GM18909 (cell line): ENCODE data around the gene DPP6.
A peak's percentile ranks its signal among the peaks of the same experiment; 100 is the strongest.

Source experiments
- ATAC-seq: cut with Tn5 transposase; IDR thresholded peaks from one replicate; pipeline ENCODE4 v1.9.1; 2021; ENCODE audit warnings: mild to moderate bottlenecking; ENCODE audit not compliant: unreplicated experiment, poor library complexity

Gene DPP6

DNA sequence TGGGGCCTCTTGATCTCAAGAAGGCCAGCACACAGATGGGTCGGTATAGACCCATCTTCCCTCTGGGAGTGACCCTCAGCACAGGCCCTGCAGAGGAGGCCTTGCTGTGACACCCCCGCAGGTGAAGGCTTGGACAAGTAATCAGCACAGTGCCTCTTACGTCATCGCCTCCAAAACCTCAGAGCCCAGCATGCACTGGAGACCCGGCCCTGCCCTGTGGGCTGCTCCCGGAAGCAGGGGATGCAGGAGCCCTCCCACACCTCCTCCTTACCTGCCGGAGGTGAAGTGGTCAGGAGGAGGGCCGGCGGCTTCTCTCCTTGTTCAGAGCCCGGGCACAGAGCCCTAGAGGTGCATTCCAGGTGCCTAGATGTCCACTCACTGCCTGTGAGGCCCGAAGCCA, 829.3 kb downstream of the DPP6 start:
- no peak for ATAC-seq

DNA sequence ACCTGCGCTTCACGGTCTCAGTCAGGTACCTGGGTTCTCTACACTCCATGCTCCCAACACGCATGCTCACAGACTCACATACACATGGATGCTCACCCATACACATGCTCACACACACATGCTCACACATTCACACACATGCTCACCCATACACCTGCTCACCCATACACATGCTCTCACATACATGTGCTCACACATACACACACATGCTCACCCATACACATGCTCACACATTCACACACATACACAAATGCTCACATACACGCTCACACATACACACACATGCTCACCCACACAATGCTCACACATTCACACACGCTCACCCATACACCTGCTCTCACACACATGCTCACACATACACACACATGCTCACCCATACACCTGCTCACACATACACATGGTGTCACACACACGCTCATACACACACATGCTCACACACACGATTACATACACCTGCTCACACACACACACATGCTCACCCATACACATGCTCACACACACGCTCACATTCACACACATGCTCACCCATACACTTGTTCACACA, 830.8 kb downstream of the DPP6 start:
- ATAC-seq = no peak

DNA sequence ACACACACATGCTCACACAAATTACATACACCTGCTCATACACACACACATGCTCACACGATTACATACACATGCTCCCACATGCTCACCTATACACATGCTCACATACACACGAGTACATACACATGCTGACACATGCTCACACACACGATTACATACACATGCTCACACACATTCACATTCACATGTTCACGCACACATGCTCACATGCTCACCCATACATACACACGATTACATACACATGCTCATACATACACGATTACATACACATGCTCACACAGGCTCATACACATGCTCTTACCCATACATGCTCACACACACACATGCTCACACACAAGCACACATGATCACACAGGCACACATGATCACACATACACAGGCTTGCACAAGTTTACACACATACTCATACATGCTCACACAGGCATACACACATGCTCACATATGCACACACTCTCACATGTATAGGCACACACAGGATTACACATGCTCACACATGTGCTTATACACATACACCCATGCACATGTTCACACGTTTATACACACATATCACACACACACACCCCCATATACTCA, 832.2 kb downstream of the DPP6 start:
- no peak for ATAC-seq

DNA sequence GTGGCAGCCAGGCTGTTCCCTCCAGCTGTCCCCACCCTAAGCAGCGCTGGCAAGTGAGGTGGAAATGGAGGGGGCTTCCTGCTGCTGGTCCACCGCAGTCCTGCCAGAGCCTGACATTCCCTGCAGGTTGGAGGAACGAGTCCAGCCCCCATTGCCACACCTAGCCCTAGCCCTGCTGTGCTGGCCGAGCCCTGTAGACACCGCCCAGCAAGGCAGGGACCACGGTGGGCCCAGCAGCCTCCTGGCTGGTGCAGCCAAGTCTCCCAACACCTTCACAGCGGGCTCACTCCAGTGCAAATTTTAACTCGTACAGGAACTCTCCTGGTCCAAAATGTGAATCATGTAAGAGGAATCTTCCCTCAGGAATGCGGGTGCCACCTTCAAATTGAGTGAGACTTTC, 834.4 kb downstream of the DPP6 start:
- no peak for ATAC-seq

DNA sequence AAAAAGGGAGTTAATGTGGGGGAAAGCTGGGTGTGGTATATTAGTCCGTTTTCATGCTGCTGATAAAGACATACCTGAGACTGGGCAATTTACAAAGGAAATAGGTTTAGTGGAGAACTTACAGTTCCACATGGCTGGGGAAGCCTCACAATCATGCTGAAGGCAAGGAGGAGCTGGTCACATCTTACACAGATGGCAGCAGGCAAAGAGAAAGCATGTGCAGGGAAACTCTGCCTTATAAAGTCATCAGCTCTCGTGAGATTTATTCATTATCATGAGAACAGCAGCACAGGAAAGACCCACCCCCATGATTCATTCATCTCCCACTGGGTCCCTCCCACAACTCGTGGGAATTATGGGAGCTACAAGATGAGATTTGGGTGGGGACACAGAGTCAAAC, 836.5 kb downstream of the DPP6 start:
- ATAC-seq = no peak

DNA sequence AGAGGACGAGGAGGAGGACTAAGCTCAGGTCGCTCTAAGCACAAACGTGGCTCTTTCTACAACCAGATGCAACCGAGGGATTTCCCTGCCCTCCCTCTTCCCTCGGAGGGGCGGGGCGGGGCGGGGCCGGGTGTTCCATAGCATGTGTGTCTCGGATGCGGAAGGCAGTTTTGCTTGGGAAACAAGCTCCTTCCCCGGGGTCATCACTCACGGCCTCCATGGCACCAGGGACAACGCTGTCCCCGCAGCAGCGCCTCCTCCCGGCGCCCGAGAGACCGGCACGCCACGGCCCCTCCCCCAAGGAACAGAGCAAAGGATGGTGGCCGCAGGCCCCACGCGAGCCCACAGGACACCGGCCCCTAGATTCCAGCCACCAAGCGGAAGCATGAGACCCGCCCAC, 840.3 kb downstream of the DPP6 start:
- ATAC-seq = no peak

DNA sequence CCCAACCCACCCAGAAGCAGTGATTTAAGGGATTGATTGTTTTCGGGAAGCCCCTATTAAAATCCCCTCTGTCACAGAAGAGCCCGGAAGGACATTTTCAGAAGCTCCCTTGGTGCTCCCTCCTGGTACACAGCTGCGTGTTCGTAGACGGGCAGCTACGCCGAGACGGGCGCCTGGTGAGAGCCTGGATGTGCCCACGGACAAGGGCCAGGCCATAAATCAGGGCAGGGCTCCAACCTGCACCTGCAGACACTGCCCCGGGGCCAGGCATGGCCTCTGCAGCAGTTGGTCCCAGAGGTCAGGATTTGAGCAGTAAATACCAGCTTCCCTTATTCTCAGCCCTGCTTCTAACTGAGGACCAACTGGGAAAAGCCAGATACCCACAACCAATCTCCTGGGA, 843.9 kb downstream of the DPP6 start:
- ATAC-seq = no peak

DNA sequence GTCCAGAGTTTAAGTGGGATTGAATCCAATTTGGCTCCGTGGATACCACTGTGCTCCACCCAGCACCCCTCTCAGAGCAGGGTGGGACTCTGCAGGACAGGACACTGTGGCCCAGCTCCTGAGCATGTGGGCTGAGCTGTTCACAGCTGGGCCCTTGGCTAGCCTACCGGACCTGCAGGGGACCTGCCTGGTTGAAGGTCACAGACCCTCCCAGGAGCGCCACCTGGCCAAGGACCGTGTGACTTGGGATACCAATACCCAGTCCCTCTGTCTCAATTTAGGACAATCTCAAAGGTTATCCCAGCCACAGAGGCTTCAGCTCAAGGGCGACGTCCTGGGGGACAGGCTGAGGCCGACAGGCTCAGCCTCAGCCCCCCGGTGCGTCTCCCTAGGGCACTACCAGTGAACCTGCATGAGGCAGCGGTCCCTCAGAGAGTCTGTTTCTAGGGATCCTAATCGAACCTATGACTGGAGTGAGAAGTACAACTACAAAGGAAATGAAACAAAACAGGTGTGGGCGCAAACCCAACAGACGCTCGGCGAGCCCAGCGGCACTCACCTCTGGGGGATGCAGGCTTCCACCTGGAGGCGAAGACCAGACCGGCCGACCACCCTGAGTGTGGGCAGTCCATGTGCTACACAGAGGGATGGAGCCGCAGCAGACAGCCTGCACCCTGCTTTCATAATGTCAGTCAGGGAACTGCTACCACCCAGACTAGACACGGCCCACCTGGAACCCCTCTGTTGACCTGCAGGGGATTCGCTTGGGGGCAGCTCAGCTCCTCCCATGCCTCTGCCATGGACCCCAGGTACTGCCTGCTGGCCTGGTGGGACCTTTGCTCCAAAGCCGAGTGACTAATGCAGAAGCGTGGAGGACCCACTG, 847.0 kb downstream of the DPP6 start:
- no peak for ATAC-seq

DNA sequence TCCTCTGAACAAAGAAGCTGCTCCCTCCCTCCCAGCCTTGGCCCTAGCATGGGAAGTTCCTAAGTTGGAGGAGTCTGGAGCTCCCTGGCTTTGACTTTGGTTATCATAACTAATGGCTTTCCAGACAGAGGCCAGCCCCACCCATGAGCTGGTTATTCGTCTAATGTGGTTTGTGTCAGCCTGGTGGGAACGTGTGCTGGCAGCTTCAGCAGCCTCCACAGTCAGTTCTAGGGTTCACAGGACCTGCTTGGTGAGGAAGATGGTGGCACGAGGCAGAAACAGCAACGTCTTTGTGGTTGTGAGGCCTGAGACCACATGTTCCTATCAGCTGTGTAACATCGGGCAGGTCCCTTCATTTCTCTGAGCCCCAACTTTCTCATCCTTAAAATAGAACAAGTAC, 847.7 kb downstream of the DPP6 start:
- peak; percentile 60 for ATAC-seq

DNA sequence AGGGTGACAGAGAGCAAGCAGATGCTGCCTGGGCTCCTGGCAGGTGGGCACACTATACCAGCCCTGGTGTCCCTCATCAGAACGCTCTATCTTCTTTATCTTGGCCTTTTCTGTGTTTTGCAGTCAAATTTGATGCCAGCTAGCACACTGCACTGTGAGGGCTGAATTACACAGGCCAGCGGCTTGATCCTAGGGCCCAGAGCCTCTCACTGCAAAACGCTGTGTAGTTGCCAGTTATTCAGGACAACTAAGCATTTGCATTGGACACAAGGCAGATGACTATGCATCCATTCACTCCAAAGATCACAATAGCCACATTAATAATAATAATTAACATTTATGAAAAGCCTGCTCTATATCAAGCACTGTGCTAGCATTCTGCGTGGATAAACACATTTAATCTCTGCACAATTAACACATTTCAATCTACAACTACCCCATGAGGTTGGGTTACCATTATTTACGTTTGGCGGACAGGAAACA, 850.4 kb downstream of the DPP6 start:
- ATAC-seq = no peak

DNA sequence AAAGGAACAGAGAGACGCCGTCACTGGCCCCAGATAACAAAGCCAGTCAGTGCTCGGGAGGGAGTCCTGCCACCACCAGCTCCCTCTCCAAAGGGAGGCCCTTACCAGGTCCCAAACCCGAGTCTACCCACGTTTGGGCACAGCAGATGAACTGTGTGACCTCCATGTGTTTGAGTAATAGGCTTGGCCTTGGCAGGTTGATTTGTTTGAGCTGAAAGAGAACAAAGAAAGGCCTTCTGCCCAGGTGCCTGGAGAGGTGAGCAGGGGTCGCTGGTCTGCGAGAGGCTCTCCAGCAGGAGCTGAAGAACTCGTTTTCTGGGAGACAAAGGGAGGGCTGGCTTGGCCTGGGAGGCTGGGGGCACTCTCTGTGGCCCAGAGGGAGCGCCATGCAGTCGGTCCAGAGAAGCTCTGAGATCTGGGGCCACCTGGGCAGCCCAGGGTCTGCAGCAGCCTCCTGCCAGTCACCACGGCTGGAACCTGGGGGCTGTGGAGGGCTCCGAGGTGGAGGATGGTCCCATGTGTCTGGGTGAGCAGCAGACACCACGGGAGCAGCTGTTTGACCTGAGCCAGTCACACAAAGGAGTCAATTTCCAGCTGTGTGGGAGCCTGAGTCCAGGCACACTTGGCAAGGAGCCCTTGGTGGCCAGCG, 851.0 kb downstream of the DPP6 start:
- ATAC-seq = no peak

DNA sequence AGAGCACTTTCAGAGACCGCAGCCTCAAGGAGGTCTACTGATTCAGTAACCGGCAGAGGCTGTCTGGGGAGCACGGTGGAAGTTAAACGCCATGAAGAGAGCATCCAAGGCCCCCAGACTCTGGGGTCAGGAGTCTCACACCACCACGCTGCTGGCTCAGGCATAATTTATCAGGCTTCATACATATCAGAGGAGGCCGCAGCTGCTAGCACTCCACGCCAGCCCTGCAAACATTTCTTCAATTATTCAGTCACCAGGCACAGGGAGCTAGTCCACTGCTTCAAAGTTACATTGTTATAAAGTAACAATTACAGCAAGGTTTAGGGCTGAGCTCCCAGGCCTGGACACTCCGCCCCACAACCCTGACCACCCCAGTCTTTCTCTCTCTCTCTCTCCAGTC, 852.9 kb downstream of the DPP6 start:
- no peak for ATAC-seq

DNA sequence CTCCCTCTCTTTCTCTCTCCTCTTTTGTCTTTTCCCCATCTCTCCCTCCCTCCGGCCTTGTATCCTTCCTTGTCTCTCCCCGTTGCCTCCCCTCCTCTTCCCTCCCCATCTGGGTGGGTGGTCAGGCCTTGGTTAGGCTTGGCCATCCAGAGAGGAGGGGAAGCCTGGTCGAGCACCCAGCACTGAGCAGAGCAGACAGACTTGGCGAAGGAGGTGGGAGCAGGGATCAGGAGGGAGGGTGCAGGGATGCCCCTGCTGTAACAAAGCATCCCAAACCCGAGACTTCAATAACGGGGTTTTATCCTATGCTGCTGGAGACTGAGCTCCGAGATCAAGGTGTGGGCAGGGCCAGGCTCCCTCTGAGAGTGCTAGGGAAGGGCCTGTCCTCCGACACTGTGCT, 853.4 kb downstream of the DPP6 start:
- ATAC-seq = no peak

DNA sequence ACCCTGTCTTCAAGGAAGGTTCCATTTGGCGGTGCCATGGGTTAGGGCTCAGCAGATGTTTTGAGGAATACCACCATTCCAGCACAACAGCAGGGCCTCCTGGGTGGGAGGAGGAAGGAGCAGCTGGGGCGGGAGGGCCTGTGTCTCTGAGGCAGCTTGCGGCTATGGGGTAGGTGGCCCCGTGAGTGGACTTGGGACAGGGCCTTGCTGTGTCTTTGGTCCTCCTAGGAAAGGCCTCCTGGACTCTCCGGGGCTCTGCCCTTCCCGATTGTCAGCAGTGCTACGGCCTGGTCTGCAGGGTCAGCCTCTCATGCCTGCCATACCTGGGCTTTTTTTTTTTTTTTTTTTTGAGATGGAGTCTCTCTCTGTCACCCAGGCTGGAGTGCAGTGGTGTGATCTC, 854.0 kb downstream of the DPP6 start:
- ATAC-seq = no peak

DNA sequence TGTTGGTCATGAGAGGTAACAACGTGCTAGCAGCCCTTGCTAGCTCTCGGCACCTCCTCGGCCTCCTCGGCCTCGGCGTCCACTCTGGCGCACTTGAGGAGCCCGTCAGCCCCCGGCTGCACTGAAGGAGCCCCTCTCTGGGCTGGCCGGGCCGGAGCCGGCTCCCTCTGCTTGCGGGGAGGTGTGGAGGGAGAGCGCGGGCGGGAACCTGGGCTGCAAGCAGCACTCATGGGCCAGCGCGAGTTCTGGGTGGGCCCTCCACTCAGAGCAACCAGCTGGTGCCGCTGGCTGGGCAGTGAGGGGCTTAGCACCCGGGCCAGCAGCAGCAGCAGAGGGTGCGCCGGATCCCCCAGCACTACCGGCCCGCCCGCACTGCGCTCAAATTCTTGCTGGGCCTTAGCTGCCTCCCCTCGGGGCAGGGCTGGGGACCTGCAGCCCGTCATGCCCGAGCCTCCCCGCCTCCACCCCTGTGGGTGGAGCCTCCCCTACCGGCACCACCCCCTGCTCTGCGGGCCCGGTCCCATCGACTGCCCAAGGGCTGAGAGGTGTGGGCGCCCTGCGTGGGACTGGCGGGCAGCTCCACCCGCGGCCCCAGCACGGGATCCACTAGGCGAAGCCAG, 854.6 kb downstream of the DPP6 start:
- ATAC-seq = no peak

DNA sequence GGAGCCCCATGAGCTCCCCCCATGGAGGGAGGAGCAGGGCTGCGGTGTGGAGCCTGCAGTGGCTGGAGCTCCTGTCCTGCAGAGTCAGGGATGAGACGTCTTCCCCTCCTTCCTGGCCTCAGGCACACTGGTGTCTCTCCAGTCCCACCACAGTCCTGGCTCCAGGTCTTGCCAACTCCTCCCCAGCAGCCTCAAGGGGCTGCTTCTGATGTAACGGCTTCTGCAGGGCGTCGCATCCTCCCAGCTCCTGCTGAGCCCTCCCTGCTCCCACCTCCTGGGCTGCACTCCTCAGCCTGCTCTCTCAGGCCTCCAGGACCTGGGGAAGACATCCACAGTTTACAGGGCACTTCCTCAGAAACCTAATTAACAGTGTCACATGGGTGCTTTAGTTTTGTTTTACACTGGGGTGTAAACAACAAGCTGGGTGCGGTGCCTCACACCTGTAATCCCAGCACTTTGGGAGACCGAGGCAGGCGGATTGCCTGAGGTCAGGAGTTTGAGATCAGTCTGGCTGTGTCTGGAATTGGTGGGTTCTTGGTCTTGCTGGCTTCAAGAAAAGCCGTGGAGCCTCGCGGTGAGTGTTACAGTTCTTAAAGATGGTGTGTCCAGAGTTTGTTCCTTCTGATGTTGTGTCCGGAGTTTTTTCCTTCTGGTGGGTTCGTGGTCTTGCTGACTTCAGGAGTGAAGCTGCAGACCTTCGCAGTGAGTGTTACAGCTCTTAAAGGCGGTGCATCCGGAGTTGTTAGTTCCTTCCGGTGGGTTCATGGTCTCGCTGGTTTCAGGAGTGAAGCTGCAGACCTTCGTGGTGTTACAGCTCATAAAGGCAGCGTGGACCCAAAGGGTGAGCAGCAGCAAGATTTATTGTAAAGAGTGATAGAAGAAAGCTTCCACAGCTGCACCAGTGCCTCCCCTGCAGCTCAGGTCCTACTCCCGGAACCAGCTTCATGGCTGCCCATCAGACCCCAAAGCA, 855.7 kb downstream of the DPP6 start:
- ATAC-seq = no peak

DNA sequence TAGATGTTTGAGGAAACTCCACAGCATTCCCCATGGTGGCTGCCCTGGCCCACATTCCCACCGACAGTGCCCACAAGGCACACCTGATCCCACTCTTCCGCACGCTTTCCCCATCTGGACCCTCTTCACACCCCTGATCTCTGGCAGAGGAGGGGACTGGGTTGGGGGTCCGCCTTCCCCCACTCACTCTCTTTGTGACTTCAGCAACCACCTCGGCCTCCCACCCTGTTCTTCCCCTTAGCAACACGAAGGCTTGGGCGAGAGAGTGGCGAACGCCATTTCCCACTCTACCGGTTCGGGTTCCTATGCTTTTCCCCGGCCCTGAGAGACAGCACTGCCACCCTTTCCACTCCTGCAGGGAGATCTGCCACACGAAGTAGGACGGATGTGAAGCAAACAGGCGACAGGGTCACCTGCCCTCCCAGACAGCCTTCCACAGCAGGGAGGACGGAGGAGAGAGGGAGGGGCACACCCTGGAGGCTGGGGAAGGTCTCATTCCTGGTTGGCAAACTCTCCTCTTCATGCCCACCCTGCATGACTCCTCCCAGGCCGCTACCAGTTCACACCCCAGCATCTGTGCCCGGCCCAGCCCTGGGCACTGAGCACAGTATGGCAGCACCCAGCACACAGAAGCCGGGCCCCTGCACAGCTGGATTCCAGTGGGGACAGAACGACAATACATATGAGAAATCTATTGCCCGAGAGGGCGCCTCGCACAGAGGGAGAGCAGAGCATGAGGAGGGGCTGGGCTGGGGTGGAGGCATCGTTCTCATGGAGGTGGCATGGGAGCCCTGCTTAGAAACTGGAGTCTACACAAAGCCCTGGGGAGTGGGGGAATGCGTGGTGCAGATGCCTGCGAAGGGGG, 857.3 kb downstream of the DPP6 start:
- no peak for ATAC-seq

DNA sequence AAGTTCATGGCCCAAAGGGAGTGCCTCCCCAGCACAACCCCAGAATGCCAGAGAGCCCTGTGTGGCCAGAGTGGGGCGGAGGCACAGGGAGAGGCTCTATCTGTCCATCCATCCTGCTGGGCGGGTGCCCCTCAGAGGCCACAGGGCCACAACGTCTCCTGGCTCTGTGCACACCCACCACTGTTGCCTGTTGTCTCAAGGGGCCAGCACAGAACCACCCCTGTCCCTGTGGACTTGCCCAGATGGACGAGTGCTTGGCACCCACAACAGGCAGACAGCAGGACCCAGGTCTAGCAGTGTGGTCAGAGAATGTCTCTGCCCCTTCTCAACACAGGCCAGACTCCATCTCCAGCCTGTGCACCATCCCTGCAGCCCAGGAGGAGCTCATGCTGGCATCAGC, 857.9 kb downstream of the DPP6 start:
- ATAC-seq = no peak

DNA sequence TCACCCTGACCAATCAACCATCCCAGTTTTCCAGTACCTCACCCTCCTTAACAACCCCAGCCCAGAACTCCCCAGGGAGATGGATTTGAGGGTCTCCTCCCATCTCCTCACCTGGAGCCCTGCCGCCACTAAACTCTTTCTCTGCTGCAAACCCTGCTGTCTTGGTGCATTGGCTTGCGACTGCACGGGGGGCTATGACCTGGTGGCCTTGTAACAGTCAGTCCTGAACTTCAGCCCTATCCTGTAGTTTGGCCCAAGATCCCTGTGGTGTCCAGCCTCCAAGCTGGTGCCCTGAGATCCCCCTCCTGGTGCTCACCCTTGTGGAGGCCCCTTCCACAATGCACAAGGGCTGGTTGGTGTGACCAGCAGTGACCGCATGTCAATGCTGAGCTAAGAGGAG, 858.8 kb downstream of the DPP6 start:
- no peak for ATAC-seq
